ENCODE results near the gene KAT2B. TPM values are rescaled to one million over a fixed set of nuclear protein-coding genes. Genes with fewer than 3 reads are reported as not detected.

Gene KAT2B
- total RNA-seq, 1 experiment from 2014 or later, result 16.7 TPM

DNA sequence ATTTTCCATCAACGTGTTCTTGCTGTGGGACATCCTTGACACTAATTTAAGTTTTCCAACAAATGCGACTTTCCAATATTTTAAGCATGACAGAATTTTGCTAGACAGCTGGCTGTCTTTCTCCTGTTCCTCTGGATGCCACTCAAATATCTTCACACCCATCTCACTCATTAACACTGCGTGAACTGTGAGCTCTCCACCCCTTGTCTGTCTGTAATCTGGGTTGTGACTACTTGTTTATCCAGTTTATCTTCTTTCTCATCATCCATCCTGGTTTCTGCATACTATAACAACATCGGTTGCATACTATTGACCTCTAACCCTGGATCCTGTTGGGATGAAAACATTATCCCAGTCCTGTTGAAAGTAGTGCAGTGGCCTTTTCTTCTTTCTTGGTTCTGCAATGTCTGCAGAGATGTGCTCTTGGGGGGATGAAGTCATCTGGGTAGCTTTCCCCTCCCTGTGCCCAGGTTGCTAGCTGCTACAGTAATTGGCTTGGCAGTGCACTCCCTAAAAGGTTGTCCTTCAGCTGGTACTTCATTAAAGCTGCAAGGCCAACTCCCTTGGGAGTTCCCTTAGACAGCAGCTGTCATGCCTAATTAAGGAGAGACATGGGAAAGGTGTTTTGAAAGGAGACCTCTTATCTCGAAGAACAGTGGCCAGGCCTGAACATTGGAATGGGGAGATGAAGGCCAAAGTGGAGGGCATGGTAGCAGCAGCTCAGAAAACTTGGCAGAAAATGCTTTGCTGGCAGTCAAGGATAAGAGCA is 24.7 kb downstream of the KAT2B start:
- DNase-seq (ENCODE audit: low read depth), result no peak

DNA sequence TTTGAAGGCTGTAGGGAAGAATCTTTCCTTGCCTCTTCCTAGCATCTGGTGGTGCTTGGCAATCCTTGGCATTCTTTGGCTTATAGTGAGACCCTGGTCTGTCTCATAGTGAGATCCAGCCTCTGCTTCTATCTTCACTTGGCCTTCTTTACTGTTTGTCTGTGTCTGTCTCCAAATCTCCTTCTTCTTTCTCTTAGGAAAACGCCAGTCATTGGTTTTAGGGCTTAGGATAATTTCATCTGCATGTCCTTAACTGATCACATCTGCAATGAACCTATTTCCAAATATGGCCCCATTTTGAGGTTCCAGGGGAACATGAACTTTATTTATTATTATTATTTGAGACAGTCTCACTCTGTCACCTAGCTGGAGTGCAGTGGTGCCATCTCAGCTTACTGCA is 25.8 kb downstream of the KAT2B start:
- DNase-seq (ENCODE audit: low read depth), result no peak

DNA sequence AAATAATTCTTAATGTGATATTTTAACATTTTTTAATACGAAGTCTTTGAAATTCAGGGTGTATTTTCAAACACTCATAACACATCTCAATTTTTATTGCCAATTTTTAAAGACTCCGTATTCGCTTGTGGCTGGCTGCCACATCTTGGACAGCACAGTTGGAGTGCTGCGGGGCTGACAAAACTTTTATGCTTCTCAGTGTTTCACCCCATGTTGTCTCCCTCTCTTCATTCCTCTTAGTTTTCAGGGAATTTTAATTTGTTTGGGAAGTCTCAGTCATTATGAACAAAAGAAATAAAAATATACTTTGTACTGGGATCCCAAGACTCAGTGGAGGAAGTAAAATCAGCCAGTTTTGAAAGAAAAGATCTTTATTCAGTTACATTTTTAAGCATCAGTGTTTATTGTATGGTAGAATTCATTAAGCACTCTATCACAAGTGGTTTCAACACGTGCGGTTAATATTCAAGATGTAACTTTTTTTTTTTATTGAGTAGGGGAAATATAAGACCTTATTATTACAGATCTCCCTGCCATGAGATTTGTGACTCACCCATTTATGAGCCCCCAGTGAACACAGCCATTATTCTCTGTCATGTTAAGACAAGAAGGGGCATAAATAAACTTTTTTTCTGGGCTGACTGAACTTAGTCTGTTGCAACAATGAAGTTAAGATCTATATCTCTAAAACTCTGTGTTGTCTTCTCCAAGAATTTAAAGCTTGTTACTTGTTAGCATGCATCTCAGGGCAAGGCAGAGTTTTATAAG is 26.8 kb downstream of the KAT2B start:
- DNase-seq (ENCODE audit: low read depth), result no peak

DNA sequence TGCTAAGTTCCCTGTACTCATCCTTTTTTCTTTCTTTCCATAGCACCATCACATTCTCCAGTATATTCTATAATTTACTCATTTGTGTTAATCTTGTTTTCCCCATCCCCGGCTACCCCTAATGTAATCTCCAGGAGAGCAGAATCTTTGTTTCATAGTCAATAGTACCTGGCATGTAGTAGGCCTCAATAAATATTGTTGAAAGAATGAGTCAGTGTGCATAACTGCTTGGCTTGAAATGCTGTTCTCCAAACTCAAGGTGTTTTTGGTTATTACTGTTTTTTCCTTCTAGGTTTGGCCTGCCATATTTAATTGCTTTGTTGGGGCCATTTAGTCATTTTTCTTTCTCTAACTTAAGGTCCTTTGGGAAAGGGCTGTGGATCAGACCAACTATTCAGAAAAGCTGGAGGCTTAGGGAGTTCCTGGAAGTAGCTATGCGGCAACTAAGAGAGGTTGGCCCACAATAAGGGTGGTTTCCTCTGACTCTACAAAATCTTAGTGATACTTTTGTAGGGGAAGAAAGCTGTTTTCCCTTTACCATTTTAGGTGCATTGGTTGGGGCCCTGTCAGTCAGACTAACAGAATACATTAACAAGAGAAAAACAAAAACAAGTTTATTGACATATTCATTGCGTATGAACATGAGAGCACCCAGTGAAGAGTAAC is 28.4 kb downstream of the KAT2B start:
- no peak for DNase-seq (ENCODE audit: low read depth)

DNA sequence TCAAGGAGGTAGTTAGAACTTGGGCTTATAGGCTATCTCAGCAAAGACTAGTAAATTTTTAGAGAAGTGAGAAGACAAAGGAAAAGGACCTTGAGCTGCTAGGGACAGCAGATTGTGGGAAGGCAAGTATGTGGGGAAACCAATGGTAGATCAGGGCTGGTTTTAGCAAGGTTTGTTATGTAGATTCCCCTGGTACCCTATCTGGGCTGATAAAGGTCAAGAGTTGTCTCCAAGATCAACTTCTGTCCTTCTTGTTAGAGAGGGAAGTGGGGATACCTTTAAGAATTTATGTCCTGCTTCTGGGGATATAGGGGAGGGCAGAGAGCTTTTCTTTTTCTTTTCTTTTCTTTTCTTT is 28.9 kb downstream of the KAT2B start:
- DNase-seq (ENCODE audit: low read depth), result no peak

DNA sequence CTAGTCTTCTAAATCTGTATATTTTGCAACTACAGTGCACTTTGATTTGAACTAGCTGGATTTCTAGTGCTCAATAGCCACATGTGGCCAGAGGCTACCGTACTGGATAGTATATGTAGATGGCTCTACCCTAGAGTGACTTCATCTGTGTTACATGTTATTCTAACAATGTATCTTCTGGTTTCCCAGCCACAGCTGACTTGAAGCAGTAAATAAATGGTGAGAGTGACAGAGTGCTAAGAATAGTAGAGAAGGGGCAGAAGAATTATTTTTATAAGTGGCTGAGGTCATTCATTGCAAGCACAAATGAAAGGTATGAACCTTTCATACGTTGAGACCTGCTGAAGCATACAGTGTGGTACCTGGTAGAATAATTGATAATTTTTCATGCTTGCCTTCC is 30.9 kb downstream of the KAT2B start:
- DNase-seq (ENCODE audit: low read depth), result no peak

DNA sequence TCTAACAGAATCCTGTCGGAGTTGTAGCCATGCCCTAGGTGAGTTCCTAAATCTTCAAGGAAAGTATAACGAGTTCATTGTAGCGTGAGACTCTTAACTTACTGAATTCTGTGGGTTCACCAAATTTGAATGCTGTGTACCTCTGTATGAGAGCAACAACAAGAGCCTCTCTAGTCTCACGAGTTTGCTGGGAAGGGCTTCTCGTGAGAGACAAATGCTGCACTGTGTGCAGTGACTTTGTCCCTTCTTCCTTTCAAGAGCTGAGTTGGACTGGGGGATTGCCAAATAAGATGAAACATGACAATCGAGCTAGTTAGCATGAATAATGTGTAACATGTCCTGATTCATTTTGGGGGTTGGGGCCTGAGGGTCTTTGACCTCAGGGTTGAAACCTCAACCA is 32.2 kb downstream of the KAT2B start:
- no peak for DNase-seq (ENCODE audit: low read depth)

DNA sequence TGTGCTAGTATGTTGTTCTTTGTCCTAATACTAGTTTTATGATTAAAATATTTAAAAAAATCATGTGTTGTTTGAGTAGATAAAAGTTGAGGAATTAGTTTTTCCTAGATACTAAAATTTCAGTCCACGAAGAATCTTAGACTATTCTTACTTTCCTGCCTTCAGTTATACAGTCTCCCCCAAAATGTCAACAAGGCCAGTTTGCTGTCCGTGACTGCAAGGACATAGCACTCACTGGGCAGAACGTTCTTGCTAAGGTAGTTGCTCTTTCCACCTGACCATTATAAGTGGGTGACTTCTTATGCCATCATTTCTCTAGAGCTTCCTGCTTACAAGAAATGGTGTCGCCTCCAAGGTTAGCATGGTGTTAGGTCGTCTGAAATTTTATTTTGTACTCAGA is 32.8 kb downstream of the KAT2B start:
- no peak for DNase-seq (ENCODE audit: low read depth)

DNA sequence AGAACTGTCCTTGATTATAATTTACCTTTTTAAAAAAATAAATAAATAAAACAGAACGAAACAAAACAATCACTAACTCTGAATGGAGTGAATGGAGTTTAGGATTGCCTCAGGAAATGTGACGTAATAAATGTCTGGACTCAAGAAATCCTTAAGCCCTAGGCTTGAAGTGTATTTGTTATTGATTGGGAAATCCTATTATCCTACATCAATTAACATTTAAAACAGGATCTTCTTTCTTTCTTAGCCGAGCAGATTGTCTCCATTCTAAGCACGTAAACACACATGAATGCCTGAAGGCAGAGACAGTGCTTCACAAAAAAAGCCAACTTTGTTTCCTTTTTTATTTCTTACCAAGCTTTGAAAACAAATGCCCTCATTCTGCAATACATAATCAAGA is 33.4 kb downstream of the KAT2B start:
- no peak for DNase-seq (ENCODE audit: low read depth)

DNA sequence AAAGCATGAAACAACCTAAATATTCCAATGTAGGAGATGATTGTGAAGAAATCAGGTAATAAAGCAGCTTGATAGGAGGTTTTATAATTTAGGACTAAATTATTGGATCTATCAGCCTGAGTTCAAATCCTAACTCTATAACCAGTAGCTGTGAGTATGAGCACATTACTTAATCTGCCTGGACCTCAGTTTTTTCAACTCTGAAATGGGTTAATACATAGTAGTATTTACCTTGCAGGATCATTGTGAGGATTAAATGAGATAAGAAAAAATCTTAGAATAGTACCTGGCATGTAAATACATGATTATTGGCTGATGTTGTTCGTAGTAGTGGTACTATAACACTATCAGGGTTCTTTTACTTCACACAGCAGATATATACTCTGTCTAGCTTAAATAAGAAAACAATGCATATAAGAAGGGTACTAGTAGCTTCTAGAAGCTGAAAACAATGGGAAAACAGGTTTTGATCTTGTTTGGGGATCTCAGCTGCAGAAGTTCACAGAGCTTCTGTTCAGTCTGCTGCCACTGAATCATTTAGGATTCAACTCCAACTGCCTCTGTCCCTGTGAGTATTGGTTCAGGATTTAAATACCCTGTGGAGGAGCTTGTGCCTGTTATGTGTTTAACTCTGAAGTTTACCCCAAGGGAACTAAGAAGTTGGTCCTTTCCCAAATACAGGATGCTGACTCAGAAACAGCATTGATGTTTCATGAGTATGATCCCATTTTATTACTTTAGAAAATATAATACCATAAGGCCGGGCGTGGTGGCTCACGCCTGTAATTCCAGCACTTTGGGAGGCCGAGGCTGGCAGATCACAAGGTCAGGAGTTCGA is 34.2 kb downstream of the KAT2B start:
- DNase-seq (ENCODE audit: low read depth), result peak; percentile 77

DNA sequence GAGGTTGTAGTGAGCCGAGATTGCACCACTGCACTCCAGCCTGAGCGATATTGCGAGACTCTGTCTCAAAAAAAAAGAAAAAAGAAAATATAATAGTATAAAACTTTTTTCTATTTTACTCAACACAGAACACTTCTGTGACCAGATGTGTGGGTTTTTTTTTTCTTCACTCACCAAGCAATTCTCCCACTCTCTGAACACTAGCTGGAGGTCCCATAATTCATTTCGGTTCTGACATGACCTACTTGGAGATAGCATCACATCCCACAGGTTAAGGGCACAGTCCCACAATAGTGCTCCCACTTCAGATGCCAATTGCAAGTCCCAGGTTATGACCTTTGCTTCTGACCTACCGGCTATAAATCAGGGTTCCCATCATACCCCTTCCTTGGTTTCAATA is 35.0 kb downstream of the KAT2B start:
- no peak for DNase-seq (ENCODE audit: low read depth)

DNA sequence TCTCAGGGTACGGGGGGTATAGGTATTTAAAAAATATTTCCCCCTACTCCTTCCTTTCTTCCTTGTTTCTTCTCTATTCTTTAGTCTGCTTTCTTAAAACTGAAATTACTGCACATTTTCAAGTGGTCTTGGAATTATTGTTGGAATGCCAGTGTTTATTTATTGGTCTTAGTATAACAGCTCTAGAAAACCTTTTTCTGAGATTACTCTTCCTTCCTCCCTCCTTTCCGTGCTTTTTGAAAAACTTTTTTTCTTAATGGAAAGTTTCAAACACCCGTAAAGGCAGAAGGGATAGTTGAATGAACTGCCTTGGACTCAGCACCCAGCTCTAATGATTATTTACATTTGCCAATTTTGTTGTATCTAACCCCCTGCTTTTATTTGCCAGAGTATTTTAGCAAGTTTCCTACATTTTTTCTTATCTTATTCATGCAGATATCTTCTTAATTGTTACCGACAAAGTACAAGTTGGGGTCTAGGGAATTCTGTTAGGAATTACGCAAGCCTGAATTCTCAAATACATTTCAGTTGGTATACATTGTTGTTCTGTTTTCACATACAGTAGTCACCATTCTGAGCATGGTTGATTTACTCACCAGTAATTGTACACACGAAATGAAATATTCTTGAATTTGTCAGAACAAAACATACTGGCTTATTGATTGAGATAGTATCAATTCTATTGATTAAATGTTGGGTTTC is 36.2 kb downstream of the KAT2B start:
- DNase-seq (ENCODE audit: low read depth), result no peak

DNA sequence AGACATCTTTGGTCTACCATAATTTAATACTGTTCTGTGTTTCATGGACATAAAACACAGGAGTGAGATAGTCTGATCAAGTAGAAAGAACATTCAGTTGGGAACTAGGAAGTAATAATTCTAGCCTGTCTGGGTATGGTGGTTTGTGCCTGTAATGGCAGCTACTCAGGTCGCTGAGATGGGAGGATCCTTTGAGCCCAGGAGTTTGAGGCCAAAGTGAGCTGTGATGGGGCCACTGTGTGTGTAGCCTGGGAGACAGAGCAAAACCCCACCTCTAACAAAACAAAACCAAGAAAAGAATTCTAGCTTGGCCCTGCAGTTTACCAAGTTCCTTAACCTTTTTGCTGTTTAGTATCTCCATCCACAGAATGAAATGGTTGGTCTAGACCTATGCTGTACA is 36.8 kb downstream of the KAT2B start:
- DNase-seq (ENCODE audit: low read depth), result no peak

DNA sequence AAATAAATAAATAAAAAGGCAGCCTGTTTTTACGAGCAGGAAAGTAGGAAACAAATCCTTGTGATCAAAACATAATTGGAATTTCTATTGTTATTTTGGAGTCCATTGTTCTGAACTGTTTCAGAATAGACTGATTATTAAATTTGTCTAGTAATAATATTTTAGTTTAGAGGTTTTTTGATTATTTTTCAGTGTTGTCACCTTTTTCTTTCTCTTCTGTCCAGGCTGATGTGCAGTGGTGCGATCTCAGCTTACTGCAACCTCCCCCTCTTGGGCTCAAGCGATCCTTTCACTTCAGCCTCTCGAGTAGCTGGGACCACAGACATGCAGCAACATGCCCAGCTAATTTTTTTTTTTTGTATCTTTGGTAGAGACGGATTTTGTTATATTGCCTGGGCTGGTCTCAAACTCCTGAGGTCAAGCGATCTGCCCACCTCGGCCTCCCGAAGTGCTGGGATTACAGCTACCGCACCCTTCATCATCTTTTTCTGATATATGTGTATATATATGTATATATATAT is 38.0 kb downstream of the KAT2B start:
- DNase-seq (ENCODE audit: low read depth), result no peak

DNA sequence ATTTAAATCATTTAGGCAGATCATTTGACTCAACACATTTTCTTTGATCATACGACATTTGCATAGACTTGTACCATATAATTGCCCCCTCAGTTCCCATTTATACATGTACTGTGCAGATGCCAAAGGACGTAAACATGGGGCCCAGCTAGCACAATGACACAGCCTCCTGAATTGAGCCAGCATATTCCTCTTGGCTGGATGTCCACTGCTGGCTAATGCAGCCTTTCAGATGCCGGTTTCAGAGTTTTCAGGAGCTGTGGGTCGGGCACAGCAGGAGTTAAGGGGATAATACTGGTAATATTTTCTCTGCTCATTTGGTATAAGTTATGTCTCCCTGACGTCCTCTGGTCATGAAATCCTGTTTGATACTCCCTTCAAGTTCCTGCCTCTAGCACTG is 39.4 kb downstream of the KAT2B start:
- no peak for DNase-seq (ENCODE audit: low read depth)

DNA sequence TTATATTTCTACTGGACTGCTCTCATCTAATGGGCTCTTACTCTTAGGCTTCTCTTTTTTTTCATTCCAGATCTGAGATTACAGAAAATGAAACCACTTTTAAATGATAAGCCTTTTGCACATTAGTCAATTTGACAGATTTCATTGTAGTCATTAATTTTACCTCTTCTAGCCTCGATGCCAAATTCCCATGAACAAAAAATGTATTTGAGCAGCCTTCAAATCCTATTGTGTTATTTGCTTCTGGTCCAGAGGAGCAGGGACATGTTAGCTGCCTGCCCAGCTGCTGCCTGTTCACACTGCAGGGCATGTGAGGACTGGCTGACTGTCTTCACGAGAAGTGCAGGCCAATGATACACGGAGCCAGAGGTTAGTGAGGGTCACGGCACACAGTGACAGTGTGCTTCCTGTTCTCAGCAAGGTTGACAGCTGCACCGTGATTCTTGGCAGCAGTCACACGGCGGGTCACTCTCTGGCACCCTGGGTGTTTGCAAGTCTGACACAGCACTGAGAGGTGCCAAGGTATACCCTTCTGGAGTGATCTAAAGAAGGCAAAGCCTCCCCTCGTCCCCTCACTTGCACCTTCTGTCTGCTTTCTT is 40.8 kb downstream of the KAT2B start:
- DNase-seq (ENCODE audit: low read depth), result peak; percentile 40

DNA sequence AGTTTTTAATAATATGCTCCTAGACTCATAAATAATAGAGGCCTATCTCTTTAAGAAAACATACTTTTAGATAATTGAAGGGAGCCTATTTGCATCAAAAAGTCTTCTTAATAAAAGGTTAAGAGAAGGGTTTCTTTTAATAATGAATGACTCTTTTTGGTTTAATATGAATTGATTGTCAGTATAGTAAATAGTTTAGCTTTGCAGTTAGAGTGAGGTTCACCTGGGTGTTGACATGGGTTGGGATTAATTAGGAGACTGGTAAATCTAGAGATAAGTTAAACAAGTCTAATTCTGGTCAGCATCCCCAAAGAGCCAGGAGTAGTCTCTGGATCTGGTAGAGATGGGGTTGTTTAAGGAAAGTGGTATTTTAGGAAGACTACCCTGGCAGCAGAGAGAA is 43.0 kb downstream of the KAT2B start:
- no peak for DNase-seq (ENCODE audit: low read depth)

DNA sequence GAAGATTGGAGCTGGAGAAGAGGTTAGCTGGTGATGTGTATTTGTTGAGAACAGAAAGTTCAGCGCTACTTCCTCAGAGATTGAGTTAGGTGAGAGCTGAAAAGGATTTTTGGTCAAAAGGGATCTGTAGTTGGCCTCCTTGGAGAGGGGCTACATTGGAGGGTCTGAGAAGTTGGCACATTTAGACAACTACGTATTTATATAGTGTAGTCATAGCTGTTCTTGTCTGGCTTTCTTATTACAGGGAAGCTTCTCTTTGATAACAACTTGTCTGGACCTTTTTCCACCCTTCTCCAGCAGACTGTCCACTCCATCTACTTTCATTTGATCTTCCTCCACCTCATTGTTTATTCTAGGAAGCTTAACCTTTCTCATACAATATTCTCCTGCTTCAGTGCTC is 43.7 kb downstream of the KAT2B start:
- DNase-seq (ENCODE audit: low read depth), result no peak

DNA sequence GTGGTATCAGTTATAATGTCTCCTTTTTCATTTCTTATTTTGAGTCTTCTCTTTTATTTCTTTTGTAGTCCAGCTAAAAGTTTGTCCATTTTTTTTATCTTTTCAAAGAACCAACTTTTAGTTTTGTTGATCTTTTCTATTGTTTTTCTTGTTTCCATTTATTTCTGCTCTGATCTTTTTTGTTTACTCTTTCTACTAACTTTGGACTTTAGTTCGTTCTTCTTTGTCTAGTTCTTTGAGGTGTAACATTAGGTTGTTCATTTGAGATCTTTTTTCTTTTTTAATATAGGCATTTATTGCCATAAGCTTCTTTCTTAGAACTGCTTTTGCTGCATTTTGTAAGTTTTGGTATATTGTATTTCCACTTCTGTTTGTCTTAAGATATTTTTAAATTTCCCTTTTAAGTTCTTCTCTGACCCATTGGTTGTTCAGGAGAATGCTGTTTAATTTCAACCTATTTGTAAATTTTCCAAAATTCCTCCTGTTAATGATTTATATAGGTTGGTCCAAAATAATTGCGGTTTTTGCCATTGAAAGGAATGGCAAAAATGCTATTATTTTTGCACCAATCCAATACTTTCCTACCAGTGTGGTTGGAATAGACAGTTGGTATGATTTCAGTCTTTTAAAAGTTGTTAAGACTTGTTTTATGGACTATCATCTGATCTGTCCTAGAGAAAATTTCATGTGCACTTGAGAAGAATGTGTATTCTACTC is 51.2 kb downstream of the KAT2B start:
- no peak for DNase-seq (ENCODE audit: low read depth)

DNA sequence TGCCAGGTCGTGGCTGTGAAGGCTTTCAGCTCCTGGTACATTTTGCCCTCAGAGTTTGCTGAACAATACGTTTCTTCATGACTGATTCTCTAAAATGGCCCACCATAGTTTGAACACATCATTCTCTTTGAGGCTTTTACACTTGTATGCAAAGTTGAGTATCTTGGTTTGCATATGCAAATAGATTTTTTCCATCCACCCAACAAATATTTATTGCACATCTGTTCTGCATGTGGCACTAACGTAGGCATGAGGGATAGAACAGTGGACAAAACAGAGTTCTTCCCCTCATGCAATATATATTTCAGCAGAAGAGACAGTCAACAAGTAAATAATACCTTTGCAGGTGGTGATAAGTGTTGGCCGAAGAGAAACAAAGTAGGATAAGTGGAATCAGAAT is 55.2 kb downstream of the KAT2B start:
- no peak for DNase-seq (ENCODE audit: low read depth)
